ENCODE results near the gene CFAP61. TPM values are rescaled to one million over a fixed set of nuclear protein-coding genes. Genes with fewer than 3 reads are reported as not detected.

The CFAP61 gene
- total RNA-seq, 1 experiment from 2014 or later: 0.28 TPM

DNA sequence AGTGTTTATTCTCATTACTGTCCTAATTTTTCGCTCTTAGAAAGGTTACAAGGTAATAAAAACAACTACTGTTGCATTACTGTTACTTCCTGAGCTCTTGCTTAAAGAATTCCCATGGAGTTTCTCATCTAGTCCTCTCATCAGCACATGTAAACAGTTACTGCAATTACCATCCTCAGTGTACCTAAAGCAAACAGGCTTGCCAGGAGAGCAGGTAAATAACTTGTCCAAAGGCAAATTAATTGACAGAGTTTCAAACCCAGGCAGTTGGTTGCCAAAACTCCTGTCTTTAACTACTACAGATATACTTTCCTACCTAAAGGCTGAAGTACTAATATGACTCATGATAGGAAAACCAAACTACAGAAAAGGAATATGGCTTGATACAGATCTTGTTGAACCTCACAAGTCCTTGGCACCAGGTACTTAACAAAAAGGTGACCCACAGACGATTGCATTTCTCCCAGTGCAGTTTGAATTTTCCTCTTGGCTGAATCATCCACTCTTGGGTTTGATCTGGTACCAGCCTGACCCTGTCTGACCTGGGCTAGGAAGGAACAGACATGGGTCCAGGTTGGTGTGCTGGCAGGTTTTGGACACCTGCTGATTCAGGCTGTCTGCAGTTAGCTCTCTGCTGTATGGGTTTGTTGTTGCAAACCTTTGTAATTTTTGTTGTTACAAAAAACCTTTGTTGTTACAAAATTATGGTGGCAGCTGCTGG is 153.0 kb downstream of the CFAP61 start:
- Histone ChIP-seq H3K4me1 (ENCODE audit: control insufficient read depth, insufficient read depth, low read length) (no peaks in the 10 kb centered on the region), H3K27ac (ENCODE audit: low read length) (no peak overlapping the region), H3K4me3 (ENCODE audit: low read depth in 2 of 2, low read length in 2 of 2) (no peak overlapping the region), H3K27me3 (ENCODE audit: control insufficient read depth, insufficient read depth, low read length) (no peaks in the 10 kb centered on the region; the same call in 1 of the 2 replicates), H3K36me3 (ENCODE audit: control insufficient read depth, insufficient read depth, low read length) (no peaks in the 10 kb centered on the region), H3K9me3 (ENCODE audit: control insufficient read depth, insufficient read depth, low read depth, low read length) (no peaks in the 10 kb centered on the region)
- ATAC-seq (no peak), DNase-seq (ENCODE audit: low read depth, low spot score) (no peak)
- intact Hi-C loops (cut with micrococcal nuclease; ENCODE audit: unreplicated experiment): no loop called here
- in situ Hi-C loops (cut with HindIII; ENCODE audit: low pct_unique_long_range_greater_than_20kb, low sequenced_read_pairs): no loop called here
- BruUV-seq (replicated peaks): no TSS peak
- TF ChIP-seq, protein P1, sequence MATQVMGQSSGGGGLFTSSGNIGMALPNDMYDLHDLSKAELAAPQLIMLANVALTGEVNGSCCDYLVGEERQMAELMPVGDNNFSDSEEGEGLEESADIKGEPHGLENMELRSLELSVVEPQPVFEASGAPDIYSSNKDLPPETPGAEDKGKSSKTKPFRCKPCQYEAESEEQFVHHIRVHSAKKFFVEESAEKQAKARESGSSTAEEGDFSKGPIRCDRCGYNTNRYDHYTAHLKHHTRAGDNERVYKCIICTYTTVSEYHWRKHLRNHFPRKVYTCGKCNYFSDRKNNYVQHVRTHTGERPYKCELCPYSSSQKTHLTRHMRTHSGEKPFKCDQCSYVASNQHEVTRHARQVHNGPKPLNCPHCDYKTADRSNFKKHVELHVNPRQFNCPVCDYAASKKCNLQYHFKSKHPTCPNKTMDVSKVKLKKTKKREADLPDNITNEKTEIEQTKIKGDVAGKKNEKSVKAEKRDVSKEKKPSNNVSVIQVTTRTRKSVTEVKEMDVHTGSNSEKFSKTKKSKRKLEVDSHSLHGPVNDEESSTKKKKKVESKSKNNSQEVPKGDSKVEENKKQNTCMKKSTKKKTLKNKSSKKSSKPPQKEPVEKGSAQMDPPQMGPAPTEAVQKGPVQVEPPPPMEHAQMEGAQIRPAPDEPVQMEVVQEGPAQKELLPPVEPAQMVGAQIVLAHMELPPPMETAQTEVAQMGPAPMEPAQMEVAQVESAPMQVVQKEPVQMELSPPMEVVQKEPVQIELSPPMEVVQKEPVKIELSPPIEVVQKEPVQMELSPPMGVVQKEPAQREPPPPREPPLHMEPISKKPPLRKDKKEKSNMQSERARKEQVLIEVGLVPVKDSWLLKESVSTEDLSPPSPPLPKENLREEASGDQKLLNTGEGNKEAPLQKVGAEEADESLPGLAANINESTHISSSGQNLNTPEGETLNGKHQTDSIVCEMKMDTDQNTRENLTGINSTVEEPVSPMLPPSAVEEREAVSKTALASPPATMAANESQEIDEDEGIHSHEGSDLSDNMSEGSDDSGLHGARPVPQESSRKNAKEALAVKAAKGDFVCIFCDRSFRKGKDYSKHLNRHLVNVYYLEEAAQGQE (IDR thresholded peaks at IDR 0.05; ENCODE audit: insufficient read depth in 1 of 2, low read depth in 2 of 2, low read length in 1 of 2): no peak
- TF ChIP-seq TCF7L2 (IDR thresholded peaks at IDR 0.05; ENCODE audit: low read depth, low read length) (no peak), SIN3A (IDR thresholded peaks at IDR 0.05; ENCODE audit: borderline replicate concordance, insufficient read depth, low read depth, low read length) (no peak), CTCF (IDR thresholded peaks at IDR 0.05) (no peak), POLR2AphosphoS5 (IDR thresholded peaks at IDR 0.05; ENCODE audit: low read depth, low read length) (no peak)
- ChIA-PET CTCF (no interaction called here), POLR2A (no interaction called here)

- in situ Hi-C loops (cut with HindIII; ENCODE audit: low pct_unique_long_range_greater_than_20kb, low sequenced_read_pairs) (no loop called here), intact Hi-C loops (cut with micrococcal nuclease; ENCODE audit: unreplicated experiment) (no loop called here)
- Histone ChIP-seq H3K4me1 (ENCODE audit: control insufficient read depth, insufficient read depth, low read length) (no peaks in the 10 kb centered on the region), H3K27ac (ENCODE audit: low read length) (no peak overlapping the region), H3K9me3 (ENCODE audit: control insufficient read depth, insufficient read depth, low read depth, low read length) (no peaks in the 10 kb centered on the region), H3K27me3 (ENCODE audit: control insufficient read depth, insufficient read depth, low read length) (no peaks in the 10 kb centered on the region; the same call in 1 of the 2 replicates), H3K4me3 (ENCODE audit: low read depth in 2 of 2, low read length in 2 of 2) (no peak overlapping the region), H3K36me3 (ENCODE audit: control insufficient read depth, insufficient read depth, low read length) (no peaks in the 10 kb centered on the region)
- DNase-seq (ENCODE audit: low read depth, low spot score): no peak
- POLR2A ChIA-PET: no interaction called here
- TF ChIP-seq CTCF (IDR thresholded peaks at IDR 0.05) (no peak), POLR2AphosphoS5 (IDR thresholded peaks at IDR 0.05; ENCODE audit: low read depth, low read length) (no peak), SIN3A (IDR thresholded peaks at IDR 0.05; ENCODE audit: borderline replicate concordance, insufficient read depth, low read depth, low read length) (no peak), TCF7L2 (IDR thresholded peaks at IDR 0.05; ENCODE audit: low read depth, low read length) (no peak)
- TF ChIP-seq, protein P1 (IDR thresholded peaks at IDR 0.05; ENCODE audit: insufficient read depth in 1 of 2, low read depth in 2 of 2, low read length in 1 of 2): no peak
- CTCF ChIA-PET: no interaction called here
- no TSS peak for BruUV-seq (replicated peaks)
- ATAC-seq: no peak
These were observed 153.5 kb downstream of the CFAP61 start for GRCh38 chr20:20205862-20206236.
